Left ventricle myocardium inferior (tissue), 1 donor: ENCODE results near the gene GMPS. TPM values are rescaled to one million over a fixed set of nuclear protein-coding genes. Genes with fewer than 3 reads are reported as not detected.
"Not testable (repeated sequence)": the region's sequence is repeated elsewhere in the genome, so short reads cannot be mapped to it uniquely, and the experiment has no call there.

Experiments used
- DNase-seq: peaks from one replicate; pipeline ENCODE4 v3.0.0-alpha.2; 2020
- H3K27ac ChIP-seq: fragments of 200-600 bp; replicated peaks from 2 replicates; pipeline ENCODE4 v1.8.0; 2021
- H3K27me3 ChIP-seq: fragments of 200-600 bp; 2 replicates; pipeline ENCODE4 v1.8.0; 2021; ENCODE audit warnings: low read depth
- H3K36me3 ChIP-seq: fragments of 200-600 bp; 2 replicates; pipeline ENCODE4 v1.8.0; 2021
- H3K4me1 ChIP-seq: fragments of 200-600 bp; 2 replicates; pipeline ENCODE4 v1.8.0; 2021
- H3K4me3 ChIP-seq: fragments of 200-600 bp; 2 replicates; pipeline ENCODE4 v1.8.0; 2021; ENCODE audit warnings: mild to moderate bottlenecking, moderate library complexity
- H3K9me3 ChIP-seq: fragments of 200-600 bp; replicated peaks from 2 replicates; pipeline ENCODE4 v1.8.0; 2021
- CTCF ChIP-seq: fragments of 200-600 bp; IDR thresholded peaks from 2 replicates; pipeline ENCODE4 v1.8.0; 2021; ENCODE audit warnings: antibody characterized with exemption, mild to moderate bottlenecking, borderline replicate concordance
- intact Hi-C: fragments of 100-400 bp; cut with micrococcal nuclease; formaldehyde crosslinking; loops from one replicate; pipeline ENCODE4 v1.11.0; 2022
- total RNA-seq: library from RNA; stranded (reverse); fragmentation: NEBNext Ultra II Directional; extraction: Animal tissue kit (Norgen Biotek cat#: 25700); gene quantifications from one replicate; pipeline ENCODE4 v1.2.1, GENCODE V29; 2021
- donor health status: DM: no; HTN: yes; CAD: no; lungs with severe emphysema.

Gene GMPS
- total RNA-seq, 1 donor from 2014 or later, result 29.4 TPM

- Histone ChIP-seq H3K4me3 (no peak overlapping the region), H3K27me3 (no peaks in the 10 kb centered on the region), H3K36me3 (no peaks in the 10 kb centered on the region), H3K4me1 (peaks cover 28% of the 10 kb centered on the region), H3K9me3 (no peaks in the 10 kb centered on the region), H3K27ac (no peak overlapping the region)
- no peak for TF ChIP-seq CTCF
- intact Hi-C loops, result no loop called here
- DNase-seq, result no peak
Measured at GRCh38 chr3:155880286-155880685, 9.8 kb downstream of the GMPS start.

GRCh38 chr3:155884292-155884691, 13.8 kb downstream of the GMPS start:
- Histone ChIP-seq H3K4me1 (peaks cover 11% of the 10 kb centered on the region), H3K27me3 (no peaks in the 10 kb centered on the region), H3K9me3 (no peaks in the 10 kb centered on the region), H3K4me3 (no peak overlapping the region), H3K36me3 (no peaks in the 10 kb centered on the region), H3K27ac (no peak overlapping the region)
- no peak for DNase-seq
- intact Hi-C loops, result no loop called here
- TF ChIP-seq CTCF, result no peak

- intact Hi-C loops, result no loop called here
- Histone ChIP-seq H3K4me1 (peaks cover 19% of the 10 kb centered on the region), H3K36me3 (no peaks in the 10 kb centered on the region), H3K27ac (no peak overlapping the region), H3K27me3 (no peaks in the 10 kb centered on the region), H3K4me3 (no peak overlapping the region), H3K9me3 (no peaks in the 10 kb centered on the region)
- TF ChIP-seq CTCF, result no peak
- DNase-seq, result no peak
Measured at GRCh38 chr3:155885292-155885691, 14.8 kb downstream of the GMPS start.

GRCh38 chr3:155886348-155886747, 15.9 kb downstream of the GMPS start:
- H3K4me3 ChIP-seq, H3K27ac ChIP-seq, H3K36me3 ChIP-seq, DNase-seq, H3K27me3 ChIP-seq, H3K9me3 ChIP-seq, intact Hi-C loops: not testable (repeated sequence)
- H3K4me1 ChIP-seq, result peaks cover 25% of the 10 kb centered on the region

- no peaks in the 10 kb centered on the region for H3K27me3 ChIP-seq
- H3K4me1 ChIP-seq, result peaks cover 20% of the 10 kb centered on the region
- H3K4me3 ChIP-seq, result no peak overlapping the region
- H3K27ac ChIP-seq, result no peak overlapping the region
- TF ChIP-seq CTCF, result no peak
- intact Hi-C loops, result no loop called here
- no peak for DNase-seq
- H3K36me3 ChIP-seq, result no peaks in the 10 kb centered on the region
- no peaks in the 10 kb centered on the region for H3K9me3 ChIP-seq
Measured at GRCh38 chr3:155886915-155887314, 16.5 kb downstream of the GMPS start.

- intact Hi-C loops, result no loop called here
- Histone ChIP-seq H3K27me3 (no peaks in the 10 kb centered on the region), H3K4me1 (peaks cover 16% of the 10 kb centered on the region), H3K36me3 (peaks cover 4% of the 10 kb centered on the region), H3K9me3 (no peaks in the 10 kb centered on the region), H3K4me3 (no peak overlapping the region), H3K27ac (no peak overlapping the region)
- TF ChIP-seq CTCF, result no peak
- no peak for DNase-seq
Measured at GRCh38 chr3:155889212-155889611, 18.8 kb downstream of the GMPS start.
